GM12878 (cell line): Measurements from ENCODE around the gene HSPA12B. TPM values are rescaled to one million over a fixed set of nuclear protein-coding genes. Genes with fewer than 3 reads are reported as not detected.

Experiments used
- ATAC-seq: fragments of 200-7000 bp; cut with Tn5 transposase; 3 replicates; pipeline ENCODE4 v1.9.1; 2020; ENCODE audit warnings: mild to moderate bottlenecking, moderate library complexity
- BruUV-seq: library from RNA; stranded (reverse); fragments of 400-500 nt; replicated peaks from 2 replicates; lab custom pipeline; 2021; lab: Mats Ljungman, UMichigan
- CTCF ChIA-PET: fragments of 300-600 bp; sonication (Branson Sonifier 250); formaldehyde crosslinking; extraction: SDS; loops from one replicate; lab custom pipeline; 2021; ENCODE audit warnings: inconsistent platforms; lab: Yijun Ruan, JAX
- POLR2A ChIA-PET: fragments of 350-600 bp; formaldehyde crosslinking; extraction: SDS; loops from one replicate; lab custom pipeline; 2021; ENCODE audit warnings: inconsistent platforms; lab: Charles Lee
- RAD21 ChIA-PET: fragments of 300-600 bp; sonication (Branson Sonifier 250); formaldehyde crosslinking; loops from one replicate; lab custom pipeline; 2023; ENCODE audit warnings: antibody characterized with exemption; ENCODE audit not compliant: unreplicated experiment; lab: Charles Lee
- SMC1A ChIA-PET: fragments of 300-600 bp; sonication (Branson Sonifier 250); formaldehyde crosslinking; loops from one replicate; lab custom pipeline; 2023; ENCODE audit not compliant: unreplicated experiment, uncharacterized antibody; lab: Charles Lee
- DNase-seq: peaks from one replicate; pipeline ENCODE4 v3.0.0-alpha.2; 2011; ENCODE audit warnings: low read depth, low spot score
- FAIRE-seq: peaks from 3 replicates; lab custom pipeline; 2011; peaks lifted over from hg19 to GRCh38; lab: Jason Lieb, UNC
- H2AFZ ChIP-seq: 2 replicates; pipeline ENCODE4 v1.6.0; 2011; ENCODE audit warnings: low read depth, low read length, control low read depth; ENCODE audit not compliant: control insufficient read depth
- H3K27ac ChIP-seq: 2 replicates; pipeline ENCODE4 v1.5.1; 2011; ENCODE audit warnings: control low read depth; ENCODE audit not compliant: control insufficient read depth, insufficient read depth
- H3K27me3 ChIP-seq, 2 experiments: replicated peaks in 1 of 2; 2 replicates each; pipeline versions ENCODE4 v1.6.0 to v1.6.1; 2011; ENCODE audit warnings: low read length in 1 of 2; ENCODE audit not compliant: control insufficient read depth in 2 of 2, insufficient read depth in 2 of 2
- H3K36me3 ChIP-seq, 2 experiments: 2 replicates each; pipeline ENCODE4 v1.5.1; 2011; ENCODE audit warnings: low read length in 1 of 2; ENCODE audit not compliant: control insufficient read depth in 2 of 2, insufficient read depth in 2 of 2
- H3K4me1 ChIP-seq: 2 replicates; pipeline ENCODE4 v1.6.1; 2011; ENCODE audit warnings: mild to moderate bottlenecking, low read length, moderate library complexity, mixed read lengths; ENCODE audit not compliant: control insufficient read depth, insufficient read depth
- H3K4me2 ChIP-seq: 2 replicates; pipeline ENCODE4 v1.6.0; 2011; ENCODE audit warnings: control low read depth; ENCODE audit not compliant: control insufficient read depth, insufficient read depth
- H3K4me3 ChIP-seq: fragments of 200-600 bp; sonication (generic); 2 replicates; pipeline ENCODE4 v1.5.1; 2016
- H3K79me2 ChIP-seq: 2 replicates; pipeline ENCODE4 v1.6.0; 2011; ENCODE audit warnings: low read length; ENCODE audit not compliant: control insufficient read depth, insufficient read depth
- H3K9ac ChIP-seq: 2 replicates; pipeline ENCODE4 v1.8.0; 2011; ENCODE audit warnings: low read length, control low read depth, mixed read lengths; ENCODE audit not compliant: control insufficient read depth, insufficient read depth
- H3K9me3 ChIP-seq: replicated peaks from 3 replicates; pipeline ENCODE4 v1.5.1; 2011; ENCODE audit warnings: mild to moderate bottlenecking, low read length; ENCODE audit not compliant: control insufficient read depth, insufficient read depth
- H4K20me1 ChIP-seq: 2 replicates; pipeline ENCODE4 v1.6.0; 2011; ENCODE audit not compliant: control insufficient read depth, insufficient read depth
- BRCA1 ChIP-seq: IDR thresholded peaks from 2 replicates; pipeline ENCODE4 v1.6.1; 2011; ENCODE audit warnings: low read depth, low read length, improper control_type of control experiment
- CEBPB ChIP-seq, 2 experiments: fragments of 150-350 bp in 1 of 2; IDR thresholded peaks; 2 replicates each; pipeline ENCODE4 v1.6.1; 2012 to 2014; ENCODE audit warnings: low read depth in 2 of 2, low read length in 2 of 2, borderline replicate concordance in 1 of 2, inconsistent platforms in 1 of 2
- ETV6 ChIP-seq, 2 experiments: fragments of 450-650 bp in 1 of 2; IDR thresholded peaks in 1 of 2; conservative IDR thresholded peaks in 1 of 2; 2 replicates each; pipeline ENCODE4 v1.6.1; 2014; ENCODE audit warnings: antibody characterized with exemption in 1 of 2, borderline replicate concordance in 1 of 2, low read depth in 1 of 2, mild to moderate bottlenecking in 1 of 2, moderate library complexity in 1 of 2
- GATAD2B ChIP-seq: fragments of 450-650 bp; conservative IDR thresholded peaks from 2 replicates; pipeline ENCODE4 v1.6.1; 2017; ENCODE audit warnings: low read depth, mild to moderate bottlenecking, moderate library complexity
- HCFC1 ChIP-seq: fragments of 150-350 bp; IDR thresholded peaks from 2 replicates; pipeline ENCODE4 v1.6.1; 2014; ENCODE audit warnings: low read length
- HDAC6 ChIP-seq: fragments of 200-600 bp; sonication (generic); IDR thresholded peaks from one replicate; pipeline ENCODE4 v1.8.0; 2017; ENCODE audit warnings: antibody characterized with exemption; ENCODE audit not compliant: unreplicated experiment
- MEF2B ChIP-seq: fragments of 450-650 bp; IDR thresholded peaks from 2 replicates; pipeline ENCODE4 v1.6.1; 2018; ENCODE audit warnings: mild to moderate bottlenecking, moderate library complexity; ENCODE audit not compliant: partially characterized antibody, poor library complexity, severe bottlenecking
- MTA3 ChIP-seq: IDR thresholded peaks from 2 replicates; pipeline ENCODE4 v1.6.1; 2012; ENCODE audit warnings: low read length, inconsistent platforms, borderline replicate concordance
- NFXL1 ChIP-seq: fragments of 450-650 bp; IDR thresholded peaks from 2 replicates; pipeline ENCODE4 v1.6.1; 2017; ENCODE audit warnings: antibody characterized with exemption, mild to moderate bottlenecking, borderline replicate concordance
- NR2F1 ChIP-seq: fragments of 450-650 bp; conservative IDR thresholded peaks from 2 replicates; pipeline ENCODE4 v1.6.1; 2017; ENCODE audit warnings: mild to moderate bottlenecking
- POLR2A ChIP-seq: IDR thresholded peaks from 2 replicates; pipeline ENCODE4 v1.6.1; 2011; ENCODE audit warnings: low read depth, mild to moderate bottlenecking, low read length
- POU2F2 ChIP-seq: IDR thresholded peaks from 3 replicates; pipeline ENCODE4 v1.6.1; 2011; ENCODE audit warnings: low read depth, mild to moderate bottlenecking, low read length, borderline replicate concordance
- SMC3 ChIP-seq: IDR thresholded peaks from 2 replicates; pipeline ENCODE4 v1.6.1; 2011; ENCODE audit warnings: low read length, improper control_type of control experiment, borderline replicate concordance
- SP1 ChIP-seq: IDR thresholded peaks from one replicate; pipeline ENCODE4 v1.6.1; 2011; ENCODE audit warnings: low read depth, low read length
- TARDBP ChIP-seq: IDR thresholded peaks from 2 replicates; pipeline ENCODE4 v1.6.1; 2016; ENCODE audit warnings: borderline replicate concordance
- TBL1XR1 ChIP-seq: IDR thresholded peaks from 2 replicates; pipeline ENCODE4 v1.6.1; 2012; ENCODE audit warnings: low read depth, low read length, improper control_type of control experiment
- WGBS: methylation state at CpG from one replicate; pipeline ENCODE4 v1.1.6; 2016; ENCODE audit warnings: low lambda C conversion rate; ENCODE audit not compliant: insufficient replicate concordance, insufficient coverage; ENCODE audit errors: missing lambda C conversion rate; 5-methylcytosine and 5-hydroxymethylcytosine counted together
- in situ Hi-C: fragments of 300-500 bp; cut with MboI; formaldehyde crosslinking; loops from 9 replicates; pipeline ENCODE4 v1.14.3; 2018; ENCODE audit warnings: mixed read lengths
- intact Hi-C: fragments of 100-400 bp; cut with micrococcal nuclease; formaldehyde crosslinking; loops from one replicate; pipeline ENCODE4 v1.14.2; 2022; ENCODE audit not compliant: unreplicated experiment
- polyA plus RNA-seq, 11 experiments: library from polyadenylated mRNA; depleted of rRNA in 4 of 11; unstranded in 6 of 11; stranded (reverse) in 5 of 11; fragments of >200 nt; fragmentation: Nextera tagmentation in 4 of 11; fragmentation: Illumina TruSeq in 1 of 11; extraction: Ambion mirVana in 4 of 11; extraction: Trizol in 1 of 11; gene quantifications; 1 replicate in 1 of 11; 2 replicates in 10 of 11; pipeline versions ENCODE4 v1.2.1 to v1.2.3, GENCODE V29; 2011 to 2016; ENCODE audit warnings: inconsistent platforms in 2 of 11, missing spikeins in 2 of 11, low read depth in 1 of 11
- total RNA-seq, 4 experiments: library from RNA; depleted of rRNA in 3 of 4; stranded (reverse); fragments of >200 nt in 3 of 4; fragmentation: Illumina TruSeq in 1 of 4; extraction: Trizol in 1 of 4; gene quantifications; 2 replicates each; pipeline versions ENCODE4 v1.2.1 to v1.2.3, GENCODE V29; 2013 to 2021
- TF ChIP-seq, protein P1 (sequence below), 3 experiments: IDR thresholded peaks in 2 of 3; conservative IDR thresholded peaks in 1 of 3; 2 replicates each; pipeline ENCODE4 v1.5.1; 2011; ENCODE audit warnings: low read depth in 3 of 3, low read length in 3 of 3, mild to moderate bottlenecking in 3 of 3, control low read depth in 2 of 3, moderate library complexity in 2 of 3, inconsistent platforms in 1 of 3, mixed read lengths in 1 of 3; ENCODE audit not compliant: control insufficient read depth in 2 of 3, insufficient read depth in 1 of 3; ENCODE audit errors: extremely low read depth in 1 of 3
- TF ChIP-seq, protein P2 (sequence below): fragments of 450-650 bp; IDR thresholded peaks from 2 replicates; pipeline ENCODE4 v1.6.1; 2017; ENCODE audit warnings: low read depth, mild to moderate bottlenecking, moderate library complexity
- TF ChIP-seq, protein P3 (sequence below): IDR thresholded peaks from 2 replicates; pipeline ENCODE4 v1.6.1; 2011; ENCODE audit warnings: low read depth, mild to moderate bottlenecking, low read length, moderate library complexity, borderline replicate concordance; ENCODE audit errors: extremely low read depth

The HSPA12B gene
- total and polyA plus RNA-seq, 10 of the 15 experiments (the other 5 are each of a cell fraction or from before 2014, with no cell fraction given), result 0.08 TPM; not detected in 9

DNA sequence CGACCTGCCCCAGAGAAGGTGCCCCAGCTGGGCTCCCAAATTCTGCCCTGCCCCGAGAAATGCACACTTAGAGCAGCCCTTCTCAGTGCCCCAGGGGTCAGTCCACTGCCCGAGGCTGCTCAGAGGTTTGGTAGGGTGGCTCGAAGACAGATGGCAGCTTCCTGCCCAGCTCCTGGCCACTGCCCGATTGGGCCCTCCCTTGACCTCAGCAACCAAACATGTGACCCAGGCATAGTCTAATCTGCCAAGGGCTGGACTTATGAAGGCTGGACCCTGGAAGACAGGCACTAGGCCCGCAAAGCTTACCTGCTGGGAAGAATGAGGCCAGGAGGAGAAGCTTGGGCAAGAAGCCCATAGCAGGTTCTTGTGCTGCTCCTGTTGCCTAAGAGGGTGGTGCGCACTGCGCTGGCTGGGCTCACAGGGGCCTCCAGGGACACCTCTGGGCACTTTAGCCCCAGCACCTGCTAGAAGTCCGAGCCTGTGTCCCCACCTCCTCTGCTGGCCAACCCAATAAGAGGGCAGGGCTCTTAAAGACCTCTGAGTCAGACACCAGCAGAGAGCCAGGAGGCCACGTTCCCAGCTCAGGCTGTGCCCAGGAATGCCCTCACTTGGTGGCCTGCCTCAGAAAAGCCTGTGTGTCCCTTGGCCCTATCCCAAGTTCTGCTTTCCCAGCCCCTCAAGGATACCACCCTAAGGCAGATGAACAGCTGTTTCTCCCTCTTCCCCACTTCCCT, 25.5 kb upstream of the HSPA12B start:
- Histone ChIP-seq H3K36me3 (no peaks in the 10 kb centered on the region), H3K4me3 (no peak overlapping the region), H3K4me1 (peaks cover 5% of the 10 kb centered on the region), H3K4me2 (no peak overlapping the region), H3K9ac (no peak overlapping the region), H3K79me2 (no peaks in the 10 kb centered on the region), H3K9me3 (no peaks in the 10 kb centered on the region), H4K20me1 (no peaks in the 10 kb centered on the region), H3K27me3 (peaks cover 0 to 2% of the 10 kb centered on the region in 2 experiments; a peak in 2 of 4 replicates), H3K27ac (no peak overlapping the region), H2AFZ (no peak overlapping the region)
- in situ Hi-C loops, result no loop called here
- BruUV-seq, result no TSS peak
- intact Hi-C loops, result no loop called here
- FAIRE-seq (no peak), ATAC-seq (no peak), DNase-seq (no peak)
- 42% methylated on average over 10 of the region's 10 CpGs for WGBS
- SMC1A ChIA-PET, result interaction anchor here (0.6 to 1.6 kb wide), 2 partner anchors 144 to 443 kb away, joined by 3 to 4 read pairs; no protein-coding TSS in a partner anchor
- RAD21 ChIA-PET, result no interaction called here
- TF ChIP-seq, protein P1, sequence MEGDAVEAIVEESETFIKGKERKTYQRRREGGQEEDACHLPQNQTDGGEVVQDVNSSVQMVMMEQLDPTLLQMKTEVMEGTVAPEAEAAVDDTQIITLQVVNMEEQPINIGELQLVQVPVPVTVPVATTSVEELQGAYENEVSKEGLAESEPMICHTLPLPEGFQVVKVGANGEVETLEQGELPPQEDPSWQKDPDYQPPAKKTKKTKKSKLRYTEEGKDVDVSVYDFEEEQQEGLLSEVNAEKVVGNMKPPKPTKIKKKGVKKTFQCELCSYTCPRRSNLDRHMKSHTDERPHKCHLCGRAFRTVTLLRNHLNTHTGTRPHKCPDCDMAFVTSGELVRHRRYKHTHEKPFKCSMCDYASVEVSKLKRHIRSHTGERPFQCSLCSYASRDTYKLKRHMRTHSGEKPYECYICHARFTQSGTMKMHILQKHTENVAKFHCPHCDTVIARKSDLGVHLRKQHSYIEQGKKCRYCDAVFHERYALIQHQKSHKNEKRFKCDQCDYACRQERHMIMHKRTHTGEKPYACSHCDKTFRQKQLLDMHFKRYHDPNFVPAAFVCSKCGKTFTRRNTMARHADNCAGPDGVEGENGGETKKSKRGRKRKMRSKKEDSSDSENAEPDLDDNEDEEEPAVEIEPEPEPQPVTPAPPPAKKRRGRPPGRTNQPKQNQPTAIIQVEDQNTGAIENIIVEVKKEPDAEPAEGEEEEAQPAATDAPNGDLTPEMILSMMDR (IDR thresholded peaks at IDR 0.05 in 2 of 3, conservative IDR thresholded peaks at IDR 0.05 in 1 of 3; ENCODE audit: control insufficient read depth in 2 of 3, extremely low read depth in 1 of 3, insufficient read depth in 1 of 3, low read depth in 3 of 3, low read length in 3 of 3), result no peak
- TF ChIP-seq, protein P2, sequence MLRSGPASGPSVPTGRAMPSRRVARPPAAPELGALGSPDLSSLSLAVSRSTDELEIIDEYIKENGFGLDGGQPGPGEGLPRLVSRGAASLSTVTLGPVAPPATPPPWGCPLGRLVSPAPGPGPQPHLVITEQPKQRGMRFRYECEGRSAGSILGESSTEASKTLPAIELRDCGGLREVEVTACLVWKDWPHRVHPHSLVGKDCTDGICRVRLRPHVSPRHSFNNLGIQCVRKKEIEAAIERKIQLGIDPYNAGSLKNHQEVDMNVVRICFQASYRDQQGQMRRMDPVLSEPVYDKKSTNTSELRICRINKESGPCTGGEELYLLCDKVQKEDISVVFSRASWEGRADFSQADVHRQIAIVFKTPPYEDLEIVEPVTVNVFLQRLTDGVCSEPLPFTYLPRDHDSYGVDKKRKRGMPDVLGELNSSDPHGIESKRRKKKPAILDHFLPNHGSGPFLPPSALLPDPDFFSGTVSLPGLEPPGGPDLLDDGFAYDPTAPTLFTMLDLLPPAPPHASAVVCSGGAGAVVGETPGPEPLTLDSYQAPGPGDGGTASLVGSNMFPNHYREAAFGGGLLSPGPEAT, result no peak
- TF ChIP-seq NFXL1 (no peak), MEF2B (no peak), HCFC1 (no peak), CEBPB (IDR thresholded peaks at IDR 0.05; ENCODE audit: borderline replicate concordance in 1 of 2, low read depth in 2 of 2, low read length in 2 of 2) (no peak), MTA3 (no peak), POLR2A (no peak), BRCA1 (no peak), NR2F1 (no peak), HDAC6 (no peak), POU2F2 (no peak), ETV6 (conservative IDR thresholded peaks at IDR 0.05 in 1 of 2, IDR thresholded peaks at IDR 0.05 in 1 of 2; ENCODE audit: borderline replicate concordance in 1 of 2, low read depth in 1 of 2) (no peak), SP1 (no peak), SMC3 (no peak), TARDBP (no peak), TBL1XR1 (no peak), GATAD2B (no peak)
- TF ChIP-seq, protein P3, sequence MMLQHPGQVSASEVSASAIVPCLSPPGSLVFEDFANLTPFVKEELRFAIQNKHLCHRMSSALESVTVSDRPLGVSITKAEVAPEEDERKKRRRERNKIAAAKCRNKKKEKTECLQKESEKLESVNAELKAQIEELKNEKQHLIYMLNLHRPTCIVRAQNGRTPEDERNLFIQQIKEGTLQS, result no peak
- POLR2A ChIA-PET, result interaction anchor here (0.9 kb wide), 1 partner anchor 29 kb away, joined by 3 read pairs; no protein-coding TSS in a partner anchor
- CTCF ChIA-PET, result interaction anchor here (1.3 to 2.3 kb wide), 5 partner anchors 9 to 144 kb away, joined by 3 to 12 read pairs (median 5); no protein-coding TSS in a partner anchor
